GM19372 (cell line): Measurements from ENCODE around the gene TSTD1.
"Not testable (repeated sequence)": the region's sequence is repeated elsewhere in the genome, so short reads cannot be mapped to it uniquely, and the experiment has no call there.

ENCODE experiments used
- ATAC-seq: cut with Tn5 transposase; IDR thresholded peaks from one replicate; pipeline ENCODE4 v1.9.1; 2021; ENCODE audit warnings: mild to moderate bottlenecking, low read depth, moderate library complexity; ENCODE audit not compliant: unreplicated experiment

The TSTD1 gene

GRCh38 chr1:161069731-161070270 is 31.0 kb upstream of the TSTD1 start, which contains the start of gene ARHGAP30:
ARHGAP30 (minus strand) TSS chr1:161069891; CDS start chr1:161069624, 267 bp downstream.
- peak; percentile 84 for ATAC-seq

GRCh38 chr1:161069241-161069640 is 30.5 kb upstream of the TSTD1 start:
- ATAC-seq = no peak

- peak; percentile 58 for ATAC-seq
Measured at GRCh38 chr1:161068306-161069234, 29.8 kb upstream of the TSTD1 start.

GRCh38 chr1:161066694-161067093 is 27.9 kb upstream of the TSTD1 start:
- no peak for ATAC-seq

GRCh38 chr1:161065681-161066080 is 26.9 kb upstream of the TSTD1 start:
- not testable (repeated sequence) for ATAC-seq

GRCh38 chr1:161063936-161064335 is 25.2 kb upstream of the TSTD1 start:
- ATAC-seq = not testable (repeated sequence)

GRCh38 chr1:161061419-161061818 is 22.7 kb upstream of the TSTD1 start:
- no peak for ATAC-seq

GRCh38 chr1:161059293-161059692 is 20.5 kb upstream of the TSTD1 start:
- ATAC-seq = no peak

GRCh38 chr1:161054805-161055204 is 16.0 kb upstream of the TSTD1 start:
- no peak for ATAC-seq

GRCh38 chr1:161054232-161054631 is 15.5 kb upstream of the TSTD1 start:
- ATAC-seq = no peak

- no peak for ATAC-seq
Measured at GRCh38 chr1:161052899-161053298, 14.1 kb upstream of the TSTD1 start.

DNA sequence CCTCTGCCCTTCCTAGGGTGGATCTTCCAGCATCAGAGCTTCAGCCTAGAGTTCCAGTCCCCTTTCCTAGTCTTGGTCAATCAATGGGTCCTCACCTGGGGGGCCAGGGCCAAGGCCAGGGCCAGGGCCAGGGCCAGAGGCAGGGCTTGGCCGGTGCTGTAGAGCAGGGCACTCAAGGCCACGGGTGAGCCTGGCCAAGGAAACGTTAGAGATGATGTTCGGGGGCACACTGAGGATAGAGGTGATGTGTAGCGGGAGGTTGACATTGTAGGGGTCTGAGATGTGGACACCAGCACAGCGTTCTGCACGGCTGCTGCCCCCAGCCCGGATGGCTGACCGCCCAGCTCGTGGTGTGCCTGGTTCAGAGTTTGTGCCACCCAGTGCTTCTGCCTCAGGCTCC is 12.5 kb upstream of the TSTD1 start:
- ATAC-seq = no peak

- no peak for ATAC-seq
Measured at GRCh38 chr1:161048949-161049722, 10.4 kb upstream of the TSTD1 start.

GRCh38 chr1:161047436-161048420 is 9.0 kb upstream of the TSTD1 start:
- no peak for ATAC-seq

DNA sequence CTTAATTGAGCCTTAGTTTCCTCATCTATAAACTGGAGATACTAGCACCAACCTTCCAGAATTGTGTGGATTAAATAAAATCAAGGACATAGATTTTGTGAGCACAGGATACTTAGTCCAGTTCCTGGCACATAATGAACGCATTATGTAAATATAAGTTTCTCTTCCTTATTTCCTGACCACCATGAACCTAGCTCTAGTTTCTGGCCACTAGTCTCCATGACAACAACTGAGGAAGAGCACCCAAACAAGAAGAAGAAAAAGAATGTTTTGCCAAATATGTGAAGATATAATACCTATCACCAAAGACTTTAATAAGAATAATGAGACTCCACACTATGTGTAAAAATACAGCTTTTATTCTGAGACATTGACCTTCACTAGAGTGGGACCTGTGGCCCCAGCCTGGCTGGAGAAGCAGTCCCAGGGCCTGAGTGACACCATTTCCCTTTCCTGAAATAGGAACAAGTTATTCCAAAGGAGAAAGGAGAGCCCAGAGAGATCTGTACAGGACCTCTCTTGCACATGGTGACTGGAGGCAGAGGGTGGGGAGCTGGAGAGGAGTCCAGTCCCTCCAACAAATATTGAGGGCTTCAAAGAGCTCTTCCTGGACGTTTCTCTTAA is 8.0 kb upstream of the TSTD1 start:
- peak; percentile 34 for ATAC-seq

DNA sequence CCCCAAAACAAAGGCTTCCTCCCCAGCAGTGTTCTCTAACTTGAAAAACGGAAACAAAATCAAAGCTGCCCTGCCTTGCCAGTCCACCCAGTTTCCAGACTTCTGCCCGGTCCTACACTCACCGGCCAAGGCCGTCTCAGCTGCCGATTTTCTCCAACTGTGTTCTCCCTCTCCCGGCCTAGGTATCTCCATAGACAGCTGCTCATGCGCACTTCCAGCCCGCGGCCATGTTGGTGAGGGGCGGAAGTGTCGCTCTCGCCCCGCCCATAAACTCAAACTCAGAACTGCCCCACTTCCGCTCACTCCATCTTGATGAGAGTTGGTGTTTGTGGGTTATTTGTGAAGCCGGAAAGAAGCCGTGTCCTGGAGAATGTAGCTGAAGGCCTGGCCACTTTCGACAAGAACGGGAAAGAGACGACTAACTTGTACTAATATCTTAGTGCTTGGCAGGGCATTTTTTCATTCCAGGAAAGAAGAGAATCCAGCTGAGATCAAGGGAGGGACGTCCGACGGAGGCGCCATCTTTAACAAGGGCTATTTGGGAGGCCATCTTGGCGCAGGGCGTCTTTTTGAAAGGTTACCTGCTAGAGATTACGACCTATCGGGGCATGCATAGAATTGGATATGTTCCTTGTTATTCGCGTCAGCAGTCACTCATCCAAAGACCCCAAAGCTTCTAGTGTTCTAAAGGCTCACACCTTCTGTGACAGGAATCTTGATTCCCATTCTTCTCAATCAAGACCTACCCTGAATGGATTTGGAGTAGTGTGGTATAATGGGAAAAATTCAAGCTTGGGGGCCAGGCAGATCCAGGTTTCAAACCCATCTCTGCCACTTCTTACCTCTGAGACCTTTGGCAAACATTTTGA is 7.2 kb upstream of the TSTD1 start, which contains the start of gene USF1:
TSS of gene USF1 (minus strand) at position 242 of the 869 bp plus-strand sequence. CDS start 2,702 bp downstream, outside the sequence.
- ATAC-seq = peak; percentile 61

GRCh38 chr1:161044908-161045735 is 6.4 kb upstream of the TSTD1 start:
- peak; percentile 30 for ATAC-seq

DNA sequence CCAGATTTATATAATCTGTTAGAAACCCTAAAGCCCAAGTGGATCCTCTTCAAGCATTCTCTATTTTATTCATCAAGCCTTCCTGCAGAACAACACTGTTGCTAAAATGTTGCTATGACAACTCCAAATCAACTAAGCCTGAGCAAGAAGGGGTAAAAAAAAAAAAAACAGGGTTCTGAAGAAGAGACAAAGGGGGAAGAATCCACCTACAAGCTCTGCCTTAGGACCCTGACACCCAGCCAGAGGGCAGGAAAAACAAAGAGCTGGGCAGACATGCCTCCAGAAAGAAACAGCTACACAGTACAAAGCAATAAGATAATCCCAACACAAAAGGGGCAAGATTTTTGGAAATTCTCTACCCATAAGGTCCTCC is 5.8 kb upstream of the TSTD1 start:
- ATAC-seq = no peak
